ENCODE measurements around the gene EVL. TPM values are rescaled to one million over a fixed set of nuclear protein-coding genes. Genes with fewer than 3 reads are reported as not detected.

The EVL gene
- total and polyA plus RNA-seq, 2 of the 8 experiments (the other 6 are each of a cell fraction or from before 2014, with no cell fraction given), result 30.7 to 64.6 TPM

- no peak overlapping the region for H2BK15ac ChIP-seq (ENCODE audit: low read length)
- no peak for DNase-seq (ENCODE audit: low read depth in 1 of 2, low spot score in 2 of 2)
- H4K8ac ChIP-seq (ENCODE audit: extremely low read depth, insufficient read depth, low read length), result no peak overlapping the region
- H3K27me3 ChIP-seq (replicated peaks in 1 of 4; ENCODE audit: control insufficient read depth in 3 of 4, extremely low read depth in 1 of 4, insufficient read depth in 3 of 4, low read length in 3 of 4), result no peaks in the 10 kb centered on the region
- H4K20me1 ChIP-seq (replicated peaks in 1 of 2; ENCODE audit: control insufficient read depth in 1 of 2, insufficient read depth in 2 of 2, low read length in 2 of 2), result peaks cover 0 to 6% of the 10 kb centered on the region in 2 experiments
- H3K4me3 ChIP-seq (ENCODE audit: extremely low read depth in 1 of 4, insufficient read depth in 2 of 4, low read depth in 3 of 4, low read length in 4 of 4), result no peak overlapping the region
- H3K79me1 ChIP-seq (ENCODE audit: low read depth, low read length), result no peaks in the 10 kb centered on the region
- no peak overlapping the region for H2BK5ac ChIP-seq (ENCODE audit: low read depth, low read length)
- no peak overlapping the region for H4K91ac ChIP-seq (replicated peaks; ENCODE audit: insufficient read length, low read length)
- no peak overlapping the region for H3K18ac ChIP-seq (ENCODE audit: extremely low read depth, low read length)
- WGBS, 2 experiments (ENCODE audit: extremely low coverage in 1 of 2, insufficient coverage in 1 of 2, insufficient read length in 1 of 2, insufficient replicate concordance in 2 of 2, low coverage in 1 of 2, low lambda C conversion rate in 2 of 2, missing lambda C conversion rate in 1 of 2), result 78% methylated on average over 2 of the region's 2 CpGs; no CpG with 5 or more reads in 1 of the 2 experiments
- H3K79me2 ChIP-seq (ENCODE audit: control insufficient read depth in 1 of 2, insufficient read depth in 2 of 2, low read length in 2 of 2), result 0 out of 4 replicates have a peak, but pooled peaks cover 0 to 3% of the 10 kb centered on the region in 2 experiments
- H4K5ac ChIP-seq (ENCODE audit: insufficient read length, low read depth, low read length), result no peak overlapping the region
- H3K4me2 ChIP-seq (ENCODE audit: insufficient read depth in 1 of 2, low read depth in 2 of 2, low read length in 2 of 2), result no peak overlapping the region
- ChIA-PET POLR2A (ENCODE audit: partially characterized antibody) (no interaction called here), CTCF (ENCODE audit: partially characterized antibody) (interaction anchor here (1.1 to 1.7 kb wide), 6 partner anchors 13 to 82 kb away, joined by 3 to 5 read pairs (median 4); no protein-coding TSS in a partner anchor)
- FAIRE-seq, result no peak
- H3K14ac ChIP-seq (ENCODE audit: insufficient read length), result no peak overlapping the region
- H3K27ac ChIP-seq (ENCODE audit: low read depth, low read length), result no peak overlapping the region
- no peak overlapping the region for H2BK120ac ChIP-seq (replicated peaks; ENCODE audit: low read depth, low read length)
- no peaks in the 10 kb centered on the region for H3K36me3 ChIP-seq (ENCODE audit: control insufficient read depth in 2 of 4, insufficient read depth in 4 of 4, low read length in 3 of 4)
- H3K9me3 ChIP-seq (ENCODE audit: insufficient read depth in 2 of 2, low read depth in 1 of 2, low read length in 1 of 2), result no peaks in the 10 kb centered on the region
- H2AK5ac ChIP-seq (ENCODE audit: low read depth, low read length), result no peak overlapping the region
- H3K56ac ChIP-seq (replicated peaks; ENCODE audit: insufficient read length, low read depth, low read length), result no peak overlapping the region
- no peaks in the 10 kb centered on the region for H3K23me2 ChIP-seq (ENCODE audit: low read depth, low read length)
- no peak overlapping the region for H3K4ac ChIP-seq (replicated peaks; ENCODE audit: insufficient read length, low read depth, low read length)
- no peak overlapping the region for H2BK12ac ChIP-seq (ENCODE audit: low read depth, low read length)
- no peak for TF ChIP-seq POLR2A (IDR thresholded peaks at IDR 0.05; ENCODE audit: control extremely low read depth in 1 of 2, low read depth in 2 of 2, low read length in 2 of 2)
- no peak for TF ChIP-seq USF2 (IDR thresholded peaks at IDR 0.05; ENCODE audit: low read length)
- TF ChIP-seq EZH2 (IDR thresholded peaks at IDR 0.05; ENCODE audit: low read depth, low read length, severe bottlenecking), result no peak
- TF ChIP-seq RAD21 (IDR thresholded peaks at IDR 0.05 in 1 of 2, conservative IDR thresholded peaks at IDR 0.05 in 1 of 2; ENCODE audit: low read depth in 2 of 2, low read length in 2 of 2), result no peak
- H2BK20ac ChIP-seq (ENCODE audit: low read length), result no peak overlapping the region
- no peaks in the 10 kb centered on the region for H3K4me1 ChIP-seq (replicated peaks in 1 of 4; ENCODE audit: control insufficient read depth in 3 of 4, insufficient read depth in 4 of 4, low read length in 3 of 4)
- no peak overlapping the region for H3K9ac ChIP-seq (replicated peaks in 1 of 4; ENCODE audit: extremely low read depth in 1 of 4, low read depth in 3 of 4, low read length in 3 of 4)
- H2AFZ ChIP-seq (ENCODE audit: low read length), result no peak overlapping the region
- H3K23ac ChIP-seq (ENCODE audit: insufficient read length), result no peak overlapping the region
Observed at GRCh38 chr14:100049220-100049619, 16.0 kb upstream of the EVL start.

All from H1 (cell line).